PC-3 (cell line): ENCODE results near the gene TACR2. TPM values are rescaled to one million over a fixed set of nuclear protein-coding genes. Genes with fewer than 3 reads are reported as not detected.

Experiments
- ATAC-seq: fragments of 200-7000 bp; cut with Tn5 transposase; 2 replicates; pipeline ENCODE4 v1.9.1; 2020; ENCODE audit warnings: mild to moderate bottlenecking, moderate library complexity
- BruUV-seq: library from RNA; stranded (reverse); fragments of 400-500 nt; replicated peaks from 2 replicates; lab custom pipeline; 2021; lab: Mats Ljungman, UMichigan
- CTCF ChIA-PET: fragments of 300-600 bp; sonication (Branson Sonifier 250); formaldehyde crosslinking; loops from one replicate; lab custom pipeline; 2022; ENCODE audit warnings: antibody characterized with exemption; lab: Charles Lee
- POLR2A ChIA-PET: fragments of 300-600 bp; sonication (Branson Sonifier 250); formaldehyde crosslinking; loops from one replicate; lab custom pipeline; 2022; ENCODE audit warnings: antibody characterized with exemption; ENCODE audit not compliant: unreplicated experiment; lab: Charles Lee
- DNase-seq: peaks from one replicate; pipeline ENCODE4 v3.0.0-alpha.2; 2015
- H2AFZ ChIP-seq: fragments of 300-600 bp; sonication (generic); 2 replicates; pipeline ENCODE4 v1.6.0; 2016; ENCODE audit warnings: antibody characterized with exemption, low read length
- H3F3A ChIP-seq: fragments of 300-600 bp; sonication (generic); one replicate; pipeline ENCODE4 v1.6.0; 2017; ENCODE audit warnings: antibody characterized with exemption, low read length, control low read depth, mild to moderate bottlenecking; ENCODE audit not compliant: unreplicated experiment
- H3K27ac ChIP-seq: fragments of 300-600 bp; sonication (generic); 2 replicates; pipeline ENCODE4 v1.5.1; 2016; ENCODE audit warnings: mild to moderate bottlenecking, low read length
- H3K27me3 ChIP-seq: fragments of 300-600 bp; sonication (generic); 2 replicates; pipeline ENCODE4 v1.6.1; 2016; ENCODE audit warnings: low read length, mixed read lengths
- H3K36me3 ChIP-seq: fragments of 300-600 bp; sonication (generic); 2 replicates; pipeline ENCODE4 v1.6.1; 2016; ENCODE audit warnings: low read depth, mixed run types, low read length, mixed read lengths
- H3K4me1 ChIP-seq: fragments of 300-600 bp; sonication (generic); 2 replicates; pipeline ENCODE4 v1.5.1; 2016; ENCODE audit warnings: low read length; ENCODE audit not compliant: insufficient read depth
- H3K4me2 ChIP-seq: fragments of 300-600 bp; sonication (generic); 2 replicates; pipeline ENCODE4 v1.6.0; 2016; ENCODE audit warnings: low read length
- H3K4me3 ChIP-seq: fragments of 300-600 bp; sonication (generic); 2 replicates; pipeline ENCODE4 v1.5.1; 2016; ENCODE audit warnings: mild to moderate bottlenecking, low read length, mixed read lengths
- H3K79me2 ChIP-seq: fragments of 300-600 bp; sonication (generic); 2 replicates; pipeline ENCODE4 v1.6.1; 2017; ENCODE audit warnings: low read length, mixed read lengths
- H3K9ac ChIP-seq: fragments of 300-600 bp; sonication (generic); 2 replicates; pipeline ENCODE4 v1.6.0; 2016; ENCODE audit warnings: mild to moderate bottlenecking, low read length
- H3K9me2 ChIP-seq: fragments of 300-600 bp; sonication (generic); replicated peaks from 2 replicates; pipeline ENCODE4 v1.6.1; 2016; ENCODE audit warnings: mixed run types, low read length, mixed read lengths
- H3K9me3 ChIP-seq: fragments of 300-600 bp; sonication (generic); 2 replicates; pipeline ENCODE4 v1.6.1; 2016; ENCODE audit warnings: low read length, mixed read lengths
- H4K20me1 ChIP-seq: fragments of 300-600 bp; sonication (generic); 2 replicates; pipeline ENCODE4 v1.6.1; 2016; ENCODE audit warnings: low read length, mixed read lengths
- EZH2 ChIP-seq: fragments of 300-600 bp; sonication (generic); IDR thresholded peaks from one replicate; pipeline ENCODE4 v1.6.1; 2017; ENCODE audit warnings: antibody characterized with exemption, mild to moderate bottlenecking, low read length; ENCODE audit not compliant: unreplicated experiment
- EZH2phosphoT487 ChIP-seq: fragments of 300-600 bp; sonication (generic); IDR thresholded peaks from 2 replicates; pipeline ENCODE4 v1.6.1; 2018; ENCODE audit warnings: mild to moderate bottlenecking, antibody characterized with exemption, low read length, borderline replicate concordance
- intact Hi-C: fragments of 100-400 bp; cut with micrococcal nuclease; formaldehyde crosslinking; loops from 2 replicates; pipeline ENCODE4 v1.9.0; 2023
- total RNA-seq: library from RNA; depleted of rRNA; stranded (reverse); fragments of >200 nt; gene quantifications from 2 replicates; pipeline ENCODE4 v1.2.3, GENCODE V29; 2014
- TF ChIP-seq, protein P1 (sequence below): fragments of 300-600 bp; sonication (generic); conservative IDR thresholded peaks from 2 replicates; pipeline ENCODE4 v1.5.1; 2017; ENCODE audit warnings: antibody characterized with exemption, low read depth, mild to moderate bottlenecking, low read length

The TACR2 gene
- total RNA-seq, 1 experiment from 2014 or later, result 0.40 TPM

DNA sequence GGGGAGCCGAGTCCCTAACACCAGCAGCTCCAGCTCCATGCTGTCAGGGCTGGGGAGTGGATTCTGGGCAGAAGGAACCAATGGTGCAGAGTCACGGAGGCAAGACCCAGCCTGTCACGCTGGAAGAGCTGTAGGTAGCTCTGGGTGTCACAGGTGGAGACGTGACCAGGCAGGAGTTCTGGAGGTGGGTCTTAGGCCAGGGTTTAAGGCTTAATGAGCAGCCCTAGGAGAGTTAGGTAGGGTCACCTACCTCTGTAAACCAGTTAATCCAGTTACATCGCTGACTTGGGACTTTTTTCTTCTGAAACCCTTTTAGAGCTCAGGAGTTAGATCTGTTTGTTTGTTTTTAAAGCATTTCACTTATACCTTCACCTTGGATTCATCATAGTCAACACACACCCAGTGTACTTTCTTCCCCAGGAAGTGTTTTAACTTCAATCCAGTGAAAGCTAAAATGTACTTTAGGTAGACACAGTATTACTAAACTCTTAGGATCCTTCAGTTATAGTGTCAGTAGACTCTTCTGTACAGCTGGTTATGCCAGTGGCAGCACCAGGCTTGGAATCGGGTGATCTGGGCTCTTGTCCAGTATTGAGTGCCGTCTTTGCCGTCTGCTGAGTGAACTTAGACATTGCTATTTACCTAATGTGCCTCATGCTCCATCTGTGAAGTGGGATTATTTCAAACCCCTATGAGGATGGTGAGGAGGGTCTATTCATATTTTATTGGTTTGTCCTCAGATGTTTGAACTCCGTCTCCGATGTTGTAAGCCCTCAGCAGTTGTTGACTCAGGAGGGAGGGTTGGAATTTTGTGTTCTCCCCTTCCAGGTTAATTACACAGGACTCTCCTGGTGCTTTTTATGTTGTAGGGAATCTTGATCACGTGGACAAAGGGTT is 31.0 kb downstream of the TACR2 start:
- POLR2A ChIA-PET, result no interaction called here

DNA sequence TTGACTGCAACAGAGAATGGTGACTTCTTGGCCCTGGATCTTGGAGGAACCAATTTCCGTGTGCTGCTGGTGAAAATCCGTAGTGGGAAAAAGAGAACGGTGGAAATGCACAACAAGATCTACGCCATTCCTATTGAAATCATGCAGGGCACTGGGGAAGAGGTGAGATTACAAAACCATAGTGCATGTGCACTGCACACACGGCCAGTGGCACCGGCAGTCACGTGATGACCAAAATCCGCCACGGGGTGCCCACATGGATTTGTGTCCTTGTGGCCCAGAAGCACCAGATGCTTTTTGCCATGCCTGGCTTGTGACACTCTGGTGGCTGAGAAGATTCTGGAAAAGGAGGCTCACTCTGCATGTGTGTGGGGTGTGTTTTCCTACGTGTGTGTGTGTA is 32.4 kb downstream of the TACR2 start:
- ChIA-PET POLR2A (no interaction called here), CTCF (no interaction called here)
- Histone ChIP-seq H4K20me1 (0 out of 2 replicates have a peak, but pooled peaks cover 4% of the 10 kb centered on the region), H3K9me3 (no peaks in the 10 kb centered on the region), H3K79me2 (no peaks in the 10 kb centered on the region), H3K9ac (no peak overlapping the region), H3K4me3 (no peak overlapping the region), H3F3A (peaks cover 4% of the 10 kb centered on the region), H3K36me3 (peaks cover 61% of the 10 kb centered on the region), H3K27me3 (no peaks in the 10 kb centered on the region), H3K27ac (no peak overlapping the region), H2AFZ (no peak overlapping the region), H3K4me1 (peaks cover 25% of the 10 kb centered on the region), H3K4me2 (no peak overlapping the region), H3K9me2 (no peaks in the 10 kb centered on the region)
- intact Hi-C loops, result no loop called here
- DNase-seq (no peak), ATAC-seq (no peak)
- no TSS peak for BruUV-seq
- TF ChIP-seq EZH2 (no peak), EZH2phosphoT487 (no peak)
- TF ChIP-seq, protein P1, sequence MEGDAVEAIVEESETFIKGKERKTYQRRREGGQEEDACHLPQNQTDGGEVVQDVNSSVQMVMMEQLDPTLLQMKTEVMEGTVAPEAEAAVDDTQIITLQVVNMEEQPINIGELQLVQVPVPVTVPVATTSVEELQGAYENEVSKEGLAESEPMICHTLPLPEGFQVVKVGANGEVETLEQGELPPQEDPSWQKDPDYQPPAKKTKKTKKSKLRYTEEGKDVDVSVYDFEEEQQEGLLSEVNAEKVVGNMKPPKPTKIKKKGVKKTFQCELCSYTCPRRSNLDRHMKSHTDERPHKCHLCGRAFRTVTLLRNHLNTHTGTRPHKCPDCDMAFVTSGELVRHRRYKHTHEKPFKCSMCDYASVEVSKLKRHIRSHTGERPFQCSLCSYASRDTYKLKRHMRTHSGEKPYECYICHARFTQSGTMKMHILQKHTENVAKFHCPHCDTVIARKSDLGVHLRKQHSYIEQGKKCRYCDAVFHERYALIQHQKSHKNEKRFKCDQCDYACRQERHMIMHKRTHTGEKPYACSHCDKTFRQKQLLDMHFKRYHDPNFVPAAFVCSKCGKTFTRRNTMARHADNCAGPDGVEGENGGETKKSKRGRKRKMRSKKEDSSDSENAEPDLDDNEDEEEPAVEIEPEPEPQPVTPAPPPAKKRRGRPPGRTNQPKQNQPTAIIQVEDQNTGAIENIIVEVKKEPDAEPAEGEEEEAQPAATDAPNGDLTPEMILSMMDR, result no peak

More for the DNA sequence above, 31.0 kb downstream of the TACR2 start:
- Histone ChIP-seq H3F3A (peaks cover 4% of the 10 kb centered on the region), H3K79me2 (no peaks in the 10 kb centered on the region), H4K20me1 (0 out of 2 replicates have a peak, but pooled peaks cover 4% of the 10 kb centered on the region), H3K4me3 (no peak overlapping the region), H3K9me3 (no peaks in the 10 kb centered on the region), H3K36me3 (peaks cover 54% of the 10 kb centered on the region), H3K27ac (no peak overlapping the region), H3K4me2 (no peak overlapping the region), H3K9ac (no peak overlapping the region), H3K27me3 (no peaks in the 10 kb centered on the region), H2AFZ (no peak overlapping the region), H3K9me2 (no peaks in the 10 kb centered on the region), H3K4me1 (peaks cover 36% of the 10 kb centered on the region)
- no peak; the same call in 1 of the 2 replicates for ATAC-seq
- BruUV-seq, result no TSS peak
- intact Hi-C loops, result no loop called here
- TF ChIP-seq, protein P1, result no peak
- TF ChIP-seq EZH2phosphoT487 (no peak), EZH2 (no peak)
- DNase-seq, result no peak
- CTCF ChIA-PET, result interaction anchor here (0.6 kb wide), 1 partner anchor 147 kb away, joined by 4 read pairs; no protein-coding TSS in a partner anchor

DNA sequence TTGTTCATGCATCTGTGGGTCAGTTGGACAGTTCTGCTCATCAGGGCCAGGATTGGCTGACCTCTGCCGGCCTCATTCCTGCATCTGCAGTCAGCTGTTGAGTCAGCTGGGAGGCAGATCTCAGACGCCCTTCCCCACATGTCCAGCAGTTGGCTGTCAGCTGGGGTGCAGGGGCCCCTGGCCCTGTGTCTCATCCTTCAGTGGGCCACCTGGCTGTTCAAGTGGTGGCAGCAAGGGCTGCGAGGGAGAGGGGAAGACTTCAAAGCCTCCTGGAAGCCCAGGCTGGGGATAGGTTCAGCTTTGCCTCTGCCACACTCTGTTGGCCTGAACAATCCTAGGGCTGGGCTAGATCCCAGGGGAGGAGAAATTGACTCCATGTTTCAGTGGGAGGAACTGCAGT is 33.2 kb downstream of the TACR2 start:
- 0 out of 2 replicates have a peak, but pooled peaks cover 4% of the 10 kb centered on the region for H4K20me1 ChIP-seq
- CTCF ChIA-PET, result interaction anchor here (0.8 to 1.2 kb wide), 2 partner anchors 50 to 66 kb away, joined by 3 read pairs; no protein-coding TSS in a partner anchor

More for the DNA sequence above, 33.2 kb downstream of the TACR2 start:
- intact Hi-C loops, result loop anchor here (2.0 kb wide), 1 partner anchor 65 kb away; no protein-coding TSS in a partner anchor
- Histone ChIP-seq H3K4me2 (no peak overlapping the region), H3K79me2 (no peaks in the 10 kb centered on the region), H3K9ac (no peak overlapping the region), H3F3A (peaks cover 4% of the 10 kb centered on the region), H3K4me1 (peaks cover 25% of the 10 kb centered on the region), H3K9me2 (no peaks in the 10 kb centered on the region), H3K27me3 (no peaks in the 10 kb centered on the region), H3K36me3 (peaks cover 55% of the 10 kb centered on the region), H3K4me3 (no peak overlapping the region), H2AFZ (no peak overlapping the region), H3K9me3 (no peaks in the 10 kb centered on the region), H3K27ac (no peak overlapping the region)
- POLR2A ChIA-PET, result no interaction called here
- DNase-seq, result no peak
- no peak for TF ChIP-seq EZH2phosphoT487
- TF ChIP-seq EZH2, result no peak
- TF ChIP-seq, protein P1, result peak; percentile 22; the same call in 1 of the 2 replicates
- BruUV-seq, result no TSS peak
- ATAC-seq, result no peak
